OCI-LY7 (cell line): ENCODE measurements around the gene RAX2.

Experiments used
- CTCF ChIP-seq: fragments of 200-600 bp; sonication (generic); conservative IDR thresholded peaks from 2 replicates; pipeline ENCODE4 v1.5.1; 2014; ENCODE audit warnings: mild to moderate bottlenecking, antibody characterized with exemption, low read length, moderate library complexity, mixed read lengths
- EZH2phosphoT487 ChIP-seq: fragments of 200-600 bp; sonication (generic); IDR thresholded peaks from 2 replicates; pipeline ENCODE4 v1.6.1; 2018; ENCODE audit warnings: low read depth, borderline replicate concordance, mild to moderate bottlenecking, mixed run types, antibody characterized with exemption, low read length, moderate library complexity, mixed read lengths

- TF ChIP-seq CTCF (no peak), EZH2phosphoT487 (no peak)
Measured at GRCh38 chr19:3776479-3777040, 4.5 kb upstream of the RAX2 start.
